SU-DHL-6 (cell line): ENCODE data around the gene MARF1.

ENCODE experiments used
- CTCF ChIP-seq: fragments of 200-600 bp; sonication (generic); IDR thresholded peaks from one replicate; pipeline ENCODE4 v1.5.1; 2017; ENCODE audit warnings: antibody characterized with exemption, mild to moderate bottlenecking, low read length, moderate library complexity; ENCODE audit not compliant: insufficient read depth, poor library complexity, severe bottlenecking
- EZH2phosphoT487 ChIP-seq: fragments of 200-600 bp; sonication (generic), shearing (Covaris generic); conservative IDR thresholded peaks from 2 replicates; pipeline ENCODE4 v1.6.1; 2018; ENCODE audit warnings: mild to moderate bottlenecking, antibody characterized with exemption, low read length, moderate library complexity, mixed read lengths

GRCh38 chr16:15553313-15554088, 89.5 kb downstream of the MARF1 start:
- no peak for TF ChIP-seq CTCF
- TF ChIP-seq EZH2phosphoT487, result no peak
